Activated T-helper 2 cell treated with anti-CD3 and anti-CD28 coated beads, Interferon-gamma antibody, Interleukin-2, Interleukin-4, amounts not matched to agents 10 μg/mL and 5 μg/mL and 100 μg/mL, durations not matched to agents 14 hours and 24 hours and 36 hours (primary cell): ENCODE results near the gene KRT75. TPM values are rescaled to one million over a fixed set of nuclear protein-coding genes. Genes with fewer than 3 reads are reported as not detected.
"Not testable (repeated sequence)": the region's sequence is repeated elsewhere in the genome, so short reads cannot be mapped to it uniquely, and the experiment has no call there.

Experiments used
- DNase-seq: peaks from one replicate; pipeline ENCODE4 v3.0.0; 2021; ENCODE audit warnings: low spot score
- H3K27ac Mint-ChIP-seq: one replicate; pipeline ENCODE4 v1.8.0; 2021; ENCODE audit warnings: mixed read lengths
- H3K27me3 Mint-ChIP-seq: one replicate; pipeline ENCODE4 v1.8.0; 2021; ENCODE audit warnings: low read depth, mixed read lengths
- H3K36me3 Mint-ChIP-seq: one replicate; pipeline ENCODE4 v1.8.0; 2021; ENCODE audit warnings: low read depth, mixed read lengths
- H3K4me1 Mint-ChIP-seq: one replicate; pipeline ENCODE4 v1.8.0; 2021; ENCODE audit warnings: low read depth, mixed read lengths
- H3K4me3 Mint-ChIP-seq: one replicate; pipeline ENCODE4 v1.8.0; 2021; ENCODE audit warnings: low read depth, mild to moderate bottlenecking, moderate library complexity, mixed read lengths
- H3K9me3 Mint-ChIP-seq: one replicate; pipeline ENCODE4 v1.8.0; 2021; ENCODE audit warnings: mixed read lengths
- intact Hi-C: fragments of 100-400 bp; cut with micrococcal nuclease; formaldehyde crosslinking; loops from one replicate; pipeline ENCODE4 v1.15.1; 2023
- total RNA-seq: library from RNA; stranded (reverse); gene quantifications from 2 replicates; pipeline ENCODE4 v1.2.3, GENCODE V29; 2022

Gene KRT75
- total RNA-seq, 1 donor from 2014 or later: not detected

DNA sequence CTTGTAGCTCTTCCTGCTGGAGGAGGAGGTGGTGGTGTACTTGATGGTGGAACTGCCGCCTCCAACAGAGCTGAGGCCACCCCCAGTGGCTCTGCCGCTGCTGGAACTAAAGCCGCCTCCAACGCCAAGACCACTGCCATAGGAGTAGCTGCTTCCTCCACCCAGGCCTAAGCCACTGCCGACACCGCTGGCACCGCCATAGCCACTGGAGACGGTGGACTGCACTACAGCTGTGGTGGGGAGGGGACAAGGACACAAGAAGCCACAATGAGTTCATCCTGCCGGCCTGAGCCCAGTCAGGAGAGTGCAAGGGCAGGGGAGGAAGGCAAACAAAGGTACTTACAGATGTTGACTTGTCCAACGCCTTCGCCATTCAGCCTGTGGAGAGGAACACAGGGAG lies 13.0 kb upstream of the KRT75 start:
- peaks cover 15% of the 10 kb centered on the region for H3K27me3 Mint-ChIP-seq
- intact Hi-C loops, H3K4me3 Mint-ChIP-seq, H3K27ac Mint-ChIP-seq, H3K36me3 Mint-ChIP-seq, DNase-seq, H3K9me3 Mint-ChIP-seq, H3K4me1 Mint-ChIP-seq: not testable (repeated sequence)

- no peak overlapping the region for H3K27ac Mint-ChIP-seq
- peaks cover 16% of the 10 kb centered on the region for H3K27me3 Mint-ChIP-seq
- no peak overlapping the region for H3K4me3 Mint-ChIP-seq
- peaks cover 7% of the 10 kb centered on the region for H3K4me1 Mint-ChIP-seq
- DNase-seq: no peak
- no peaks in the 10 kb centered on the region for H3K36me3 Mint-ChIP-seq
- no peaks in the 10 kb centered on the region for H3K9me3 Mint-ChIP-seq
- intact Hi-C loops: no loop called here
Measured at GRCh38 chr12:52446367-52447045, 12.3 kb upstream of the KRT75 start.

- Mint-ChIP-seq H3K9me3 (no peaks in the 10 kb centered on the region), H3K27me3 (peaks cover 16% of the 10 kb centered on the region), H3K4me1 (peaks cover 7% of the 10 kb centered on the region), H3K36me3 (no peaks in the 10 kb centered on the region), H3K4me3 (no peak overlapping the region), H3K27ac (no peak overlapping the region)
- no peak for DNase-seq
- intact Hi-C loops: no loop called here
Measured at GRCh38 chr12:52445876-52446275, 11.7 kb upstream of the KRT75 start.

GRCh38 chr12:52444647-52445595 lies 10.8 kb upstream of the KRT75 start:
- intact Hi-C loops: no loop called here
- Mint-ChIP-seq H3K9me3 (no peaks in the 10 kb centered on the region), H3K27me3 (peaks cover 16% of the 10 kb centered on the region), H3K4me3 (no peak overlapping the region), H3K27ac (no peak overlapping the region), H3K36me3 (no peaks in the 10 kb centered on the region), H3K4me1 (peaks cover 7% of the 10 kb centered on the region)
- DNase-seq: no peak

GRCh38 chr12:52443966-52444365 lies 9.8 kb upstream of the KRT75 start:
- Mint-ChIP-seq H3K27me3 (peaks cover 15% of the 10 kb centered on the region), H3K9me3 (no peaks in the 10 kb centered on the region), H3K27ac (no peak overlapping the region), H3K4me1 (peaks cover 7% of the 10 kb centered on the region), H3K36me3 (no peaks in the 10 kb centered on the region), H3K4me3 (no peak overlapping the region)
- intact Hi-C loops: no loop called here
- DNase-seq: no peak

GRCh38 chr12:52442600-52443061 lies 8.5 kb upstream of the KRT75 start:
- intact Hi-C loops: no loop called here
- Mint-ChIP-seq H3K9me3 (no peaks in the 10 kb centered on the region), H3K4me1 (peaks cover 5% of the 10 kb centered on the region), H3K27me3 (peaks cover 15% of the 10 kb centered on the region), H3K36me3 (no peaks in the 10 kb centered on the region), H3K27ac (no peak overlapping the region), H3K4me3 (no peak overlapping the region)
- no peak for DNase-seq

GRCh38 chr12:52441320-52441911 lies 7.2 kb upstream of the KRT75 start:
- no peaks in the 10 kb centered on the region for H3K9me3 Mint-ChIP-seq
- intact Hi-C loops: no loop called here
- H3K4me1 Mint-ChIP-seq: peaks cover 2% of the 10 kb centered on the region
- H3K27ac Mint-ChIP-seq: no peak overlapping the region
- peaks cover 16% of the 10 kb centered on the region for H3K27me3 Mint-ChIP-seq
- no peak for DNase-seq
- no peak overlapping the region for H3K4me3 Mint-ChIP-seq
- no peaks in the 10 kb centered on the region for H3K36me3 Mint-ChIP-seq

DNA sequence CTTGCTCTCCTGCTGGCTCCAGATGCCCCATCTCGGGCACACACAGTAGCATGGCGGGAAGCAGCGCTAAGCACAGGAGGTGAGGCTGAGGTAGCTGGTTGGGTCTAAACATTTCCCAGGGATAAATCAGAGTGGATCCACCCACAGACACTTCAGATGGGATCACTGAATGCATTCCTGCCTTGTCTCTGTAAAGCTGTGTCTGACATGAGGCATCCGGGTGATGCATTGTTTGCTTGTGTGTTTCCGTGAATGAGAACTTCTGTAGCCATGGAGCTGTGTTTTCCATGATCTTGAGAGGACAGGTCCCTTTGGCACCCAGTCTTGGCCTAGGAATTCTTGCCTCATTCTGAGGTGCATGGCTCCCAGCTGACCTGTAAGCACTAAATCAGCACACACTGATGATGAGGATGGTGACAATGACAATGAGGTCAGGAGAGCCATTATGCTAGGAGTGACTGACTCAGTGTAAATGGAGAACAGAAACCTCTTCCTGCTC lies 6.7 kb upstream of the KRT75 start:
- no peak overlapping the region for H3K27ac Mint-ChIP-seq
- intact Hi-C loops: no loop called here
- no peaks in the 10 kb centered on the region for H3K9me3 Mint-ChIP-seq
- H3K36me3 Mint-ChIP-seq: no peaks in the 10 kb centered on the region
- no peak overlapping the region for H3K4me3 Mint-ChIP-seq
- H3K27me3 Mint-ChIP-seq: peaks cover 14% of the 10 kb centered on the region
- H3K4me1 Mint-ChIP-seq: no peaks in the 10 kb centered on the region
- DNase-seq: no peak

DNA sequence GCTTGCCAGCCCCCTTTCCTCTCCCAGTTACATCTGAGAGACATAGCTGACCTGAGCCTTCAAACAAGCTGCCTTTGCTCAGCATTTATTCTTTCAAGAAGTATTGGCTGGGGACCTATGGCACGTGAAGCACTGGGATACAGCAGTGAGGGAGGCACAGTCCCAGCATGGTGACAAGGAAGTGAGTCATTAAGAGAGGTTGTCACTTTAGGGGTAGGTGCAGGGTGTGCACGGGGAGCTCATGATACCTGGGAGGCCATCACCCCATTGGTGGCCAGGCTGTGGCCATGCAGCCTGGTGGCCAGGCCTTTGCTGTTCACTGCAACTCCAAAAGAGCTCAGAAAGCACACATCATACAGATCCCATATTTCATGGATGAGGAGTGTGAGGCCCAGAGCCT lies 5.7 kb upstream of the KRT75 start:
- DNase-seq: no peak
- Mint-ChIP-seq H3K4me1 (no peaks in the 10 kb centered on the region), H3K9me3 (no peaks in the 10 kb centered on the region), H3K27me3 (peaks cover 13% of the 10 kb centered on the region), H3K4me3 (no peak overlapping the region), H3K27ac (no peak overlapping the region), H3K36me3 (no peaks in the 10 kb centered on the region)
- intact Hi-C loops: no loop called here

- no peak overlapping the region for H3K4me3 Mint-ChIP-seq
- no peak overlapping the region for H3K27ac Mint-ChIP-seq
- no peaks in the 10 kb centered on the region for H3K9me3 Mint-ChIP-seq
- no peaks in the 10 kb centered on the region for H3K4me1 Mint-ChIP-seq
- H3K27me3 Mint-ChIP-seq: peaks cover 13% of the 10 kb centered on the region
- intact Hi-C loops: no loop called here
- no peak for DNase-seq
- H3K36me3 Mint-ChIP-seq: no peaks in the 10 kb centered on the region
Measured at GRCh38 chr12:52439420-52439819, 5.2 kb upstream of the KRT75 start.

- no peak overlapping the region for H3K4me3 Mint-ChIP-seq
- DNase-seq: no peak
- no peak overlapping the region for H3K27ac Mint-ChIP-seq
- H3K27me3 Mint-ChIP-seq: peaks cover 13% of the 10 kb centered on the region
- intact Hi-C loops: no loop called here
- no peaks in the 10 kb centered on the region for H3K9me3 Mint-ChIP-seq
- H3K36me3 Mint-ChIP-seq: no peaks in the 10 kb centered on the region
- no peaks in the 10 kb centered on the region for H3K4me1 Mint-ChIP-seq
Measured at GRCh38 chr12:52438305-52439301, 4.4 kb upstream of the KRT75 start.

GRCh38 chr12:52437508-52437907 lies 3.3 kb upstream of the KRT75 start:
- no peak for DNase-seq
- intact Hi-C loops: no loop called here
- Mint-ChIP-seq H3K4me1 (no peaks in the 10 kb centered on the region), H3K9me3 (no peaks in the 10 kb centered on the region), H3K36me3 (no peaks in the 10 kb centered on the region), H3K27ac (no peak overlapping the region), H3K4me3 (no peak overlapping the region), H3K27me3 (peaks cover 6% of the 10 kb centered on the region)
